ENCODE measurements around the gene HBP1.
A peak's percentile ranks its signal among the peaks of the same experiment; 100 is the strongest.
"Not testable (repeated sequence)": the region's sequence is repeated elsewhere in the genome, so short reads cannot be mapped to it uniquely, and the experiment has no call there.

HBP1 gene

DNA sequence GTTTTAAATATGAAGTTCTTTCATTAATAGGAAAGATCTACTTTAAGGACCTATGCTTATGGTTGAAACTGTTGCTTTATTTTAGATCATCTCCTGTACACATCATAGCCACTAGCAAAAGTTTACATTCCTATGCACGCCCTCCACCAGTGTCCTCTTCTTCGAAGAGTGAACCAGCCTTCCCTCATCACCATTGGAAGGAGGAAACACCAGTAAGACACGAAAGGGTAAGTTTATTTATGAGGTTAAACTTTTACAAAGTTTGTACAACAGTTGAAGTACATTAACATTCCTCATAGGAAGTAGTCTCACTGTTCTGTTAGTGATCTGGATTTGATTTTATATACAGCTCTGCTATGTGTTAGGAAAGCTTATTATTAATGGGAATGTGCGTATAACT lies 16.9 kb downstream of the HBP1 start:
- DNase-seq (ENCODE audit: low read depth in 2 of 2), result no peak

DNA sequence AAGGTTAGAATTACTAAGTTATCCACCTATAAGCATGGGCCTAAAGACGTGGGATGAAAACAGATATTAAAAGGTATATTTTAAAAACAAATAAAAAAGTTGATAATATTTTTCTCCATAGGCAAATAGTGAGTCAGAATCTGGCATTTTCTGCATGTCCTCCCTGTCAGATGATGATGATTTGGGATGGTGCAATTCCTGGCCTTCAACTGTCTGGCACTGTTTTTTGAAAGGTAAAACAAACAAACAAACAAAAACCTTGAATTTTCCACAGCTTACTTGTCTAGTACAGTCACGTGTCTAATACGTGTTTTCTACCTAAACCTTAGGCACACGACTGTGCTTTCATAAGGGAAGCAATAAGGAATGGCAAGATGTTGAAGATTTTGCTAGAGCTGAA lies 17.4 kb downstream of the HBP1 start:
- no peak for DNase-seq (ENCODE audit: low read depth in 2 of 2)

DNA sequence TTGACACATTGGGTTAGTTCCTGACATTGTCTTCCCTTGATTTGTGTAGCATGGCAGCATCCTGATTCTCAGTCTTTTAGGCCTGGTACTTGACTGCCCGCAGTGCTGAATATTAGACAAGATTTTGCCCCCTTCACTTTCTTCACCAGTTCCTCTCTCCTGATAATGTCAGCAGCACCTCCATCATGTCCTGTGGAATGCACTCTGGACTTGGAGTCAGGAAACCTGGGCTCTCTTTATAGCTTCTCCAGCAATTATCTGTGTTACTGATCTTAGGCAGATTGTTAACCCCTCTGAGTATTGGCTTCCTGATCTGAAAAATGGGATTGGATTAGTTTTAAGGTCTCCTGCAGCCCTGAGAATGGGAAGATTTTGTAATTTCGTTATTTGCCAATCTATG lies 19.0 kb downstream of the HBP1 start:
- DNase-seq (ENCODE audit: low read depth in 2 of 2), result no peak

DNA sequence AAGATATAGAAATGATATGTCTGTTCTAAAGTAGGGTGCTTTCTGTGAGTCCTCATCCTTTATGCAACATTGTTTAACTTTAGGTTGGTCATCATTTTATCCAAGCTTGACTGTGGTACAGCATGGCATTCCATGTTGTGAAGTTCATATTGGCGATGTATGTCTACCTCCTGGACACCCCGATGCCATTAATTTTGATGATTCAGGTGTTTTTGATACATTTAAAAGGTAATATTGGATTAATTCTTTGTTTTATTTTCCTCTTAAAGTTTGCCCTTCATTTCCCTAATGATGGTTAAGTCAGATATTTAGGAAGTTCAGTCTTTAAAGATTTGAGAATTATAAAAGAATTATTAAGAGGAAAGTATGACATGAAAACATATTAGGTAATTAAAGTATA lies 21.3 kb downstream of the HBP1 start:
- no peak for DNase-seq (ENCODE audit: low read depth in 2 of 2)

DNA sequence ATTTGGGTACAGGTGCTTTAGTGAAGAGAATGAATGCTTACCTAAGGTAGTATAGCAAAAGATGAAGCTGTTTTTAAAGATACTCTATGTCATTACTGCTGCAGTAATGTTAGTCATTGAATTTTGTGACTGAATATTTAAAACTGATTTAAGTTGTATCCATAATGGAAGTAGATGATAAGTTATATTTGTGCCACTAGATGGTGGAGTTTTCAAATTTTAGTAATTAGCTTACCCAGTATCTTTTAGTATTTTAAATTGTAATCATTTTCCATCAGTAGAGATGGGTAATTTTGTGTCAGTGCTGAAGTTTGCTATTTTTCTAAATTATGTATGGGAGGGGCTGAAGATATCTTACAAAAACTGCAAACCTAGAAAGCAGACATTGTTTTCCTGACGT lies 25.2 kb downstream of the HBP1 start:
- no peak for DNase-seq (ENCODE audit: low read depth in 2 of 2)

DNA sequence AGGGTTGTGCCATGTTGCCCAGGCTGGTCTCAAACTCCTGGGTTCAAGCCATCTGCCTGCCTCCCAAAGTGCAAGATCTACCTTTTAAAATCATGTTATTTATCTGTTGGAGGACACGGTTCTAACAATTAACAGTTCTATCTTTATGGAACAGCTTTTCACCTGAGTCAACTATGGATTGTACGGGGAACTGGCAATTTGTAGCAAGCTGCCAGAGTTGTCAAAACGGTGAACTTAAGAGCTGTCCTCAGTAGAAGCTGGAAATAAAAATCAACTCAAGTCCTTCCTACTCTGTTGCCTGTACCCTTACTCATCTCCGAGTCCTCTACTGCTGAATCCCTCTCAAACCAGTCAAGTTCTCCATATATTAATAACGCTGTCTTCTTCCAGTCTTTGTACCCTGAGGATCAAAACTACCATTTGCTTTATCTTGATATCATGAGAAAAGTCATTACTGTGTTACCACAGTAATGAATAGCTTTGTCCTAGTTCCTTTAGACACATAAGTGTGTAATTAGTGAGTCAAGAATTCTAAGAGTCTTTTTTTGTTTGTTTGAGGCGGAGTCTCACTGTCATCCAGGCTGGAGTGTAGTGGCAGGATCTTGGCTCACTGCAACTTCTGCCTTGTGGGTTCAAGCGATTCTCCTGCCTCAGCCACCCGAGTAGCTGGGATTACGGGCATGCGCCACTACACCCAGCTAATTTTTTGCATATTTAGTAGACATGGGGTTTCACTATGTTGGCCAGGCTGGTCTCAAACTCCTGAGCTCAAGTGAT lies 28.2 kb downstream of the HBP1 start:
- no peak for DNase-seq (ENCODE audit: low read depth in 2 of 2)

DNA sequence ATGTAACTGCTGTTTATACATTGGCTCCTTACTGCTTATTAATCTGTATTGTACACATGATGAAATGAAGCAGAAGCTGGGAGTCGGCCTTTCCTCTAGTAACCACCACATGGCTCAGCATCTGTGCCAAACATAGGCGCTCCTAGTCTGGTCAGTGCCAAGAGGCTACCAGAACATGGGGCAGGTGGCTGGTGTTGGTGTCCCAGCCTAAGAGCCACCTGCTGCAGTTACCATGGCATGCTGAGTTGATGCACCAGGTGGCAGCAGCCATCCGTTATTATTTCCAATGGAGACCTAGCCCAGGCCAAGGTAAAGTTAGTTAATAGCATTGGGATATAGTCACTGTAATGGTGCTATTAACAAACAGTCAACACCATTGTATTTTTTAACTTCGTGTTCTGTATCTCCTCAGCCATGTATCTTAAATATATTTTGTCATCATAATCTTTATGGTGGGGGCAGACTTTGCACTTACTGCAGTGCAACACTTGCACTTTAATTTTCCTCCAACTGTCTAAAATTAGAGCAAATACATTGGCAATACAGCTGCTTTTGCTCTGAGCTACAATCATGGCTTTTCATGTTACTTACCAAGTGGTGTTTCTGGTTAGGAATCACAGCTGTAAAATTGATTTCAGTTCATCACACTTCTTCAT lies 33.1 kb downstream of the HBP1 start:
- peak; percentile 9 to 17 for DNase-seq (ENCODE audit: low read depth in 2 of 2)

DNA sequence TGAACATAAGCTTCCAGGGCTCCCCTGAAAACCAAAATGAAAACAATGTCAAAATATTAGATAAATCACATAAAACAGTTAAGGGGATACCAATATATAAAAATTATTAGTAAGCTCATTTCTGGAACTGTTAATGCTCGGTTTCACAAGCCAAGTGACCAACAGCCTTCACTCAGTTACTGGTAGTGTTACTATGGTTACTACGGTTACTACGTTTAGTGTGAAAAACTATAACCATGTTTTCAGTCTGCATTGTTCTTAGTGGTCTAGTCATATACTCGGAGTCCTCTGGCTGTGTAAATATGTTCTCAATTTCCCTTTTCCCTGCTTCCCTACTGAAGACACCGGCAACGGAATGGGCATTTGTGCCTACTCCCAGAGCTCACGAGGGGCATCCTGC lies 34.8 kb downstream of the HBP1 start:
- DNase-seq (ENCODE audit: low read depth in 2 of 2), result no peak

DNA sequence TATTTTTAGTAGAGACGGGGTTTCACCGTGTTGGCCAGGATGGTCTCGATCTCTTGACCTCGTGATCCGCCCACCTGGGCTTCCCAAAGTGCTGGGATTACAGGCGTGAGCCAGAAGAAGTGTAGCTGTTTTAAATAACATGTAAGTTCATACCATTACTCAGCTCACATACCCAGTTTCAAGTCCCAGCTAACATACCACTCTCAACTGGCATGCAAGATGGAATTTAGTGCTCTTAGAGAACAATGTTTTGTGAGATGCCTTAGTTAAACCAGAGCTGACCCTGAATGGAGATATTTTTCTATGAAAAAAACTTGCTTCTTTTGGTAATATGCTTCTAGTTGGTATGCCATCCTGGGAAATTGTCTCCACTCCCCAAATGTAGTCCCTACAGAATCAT lies 37.3 kb downstream of the HBP1 start:
- DNase-seq (ENCODE audit: low read depth in 2 of 2), result no peak

DNA sequence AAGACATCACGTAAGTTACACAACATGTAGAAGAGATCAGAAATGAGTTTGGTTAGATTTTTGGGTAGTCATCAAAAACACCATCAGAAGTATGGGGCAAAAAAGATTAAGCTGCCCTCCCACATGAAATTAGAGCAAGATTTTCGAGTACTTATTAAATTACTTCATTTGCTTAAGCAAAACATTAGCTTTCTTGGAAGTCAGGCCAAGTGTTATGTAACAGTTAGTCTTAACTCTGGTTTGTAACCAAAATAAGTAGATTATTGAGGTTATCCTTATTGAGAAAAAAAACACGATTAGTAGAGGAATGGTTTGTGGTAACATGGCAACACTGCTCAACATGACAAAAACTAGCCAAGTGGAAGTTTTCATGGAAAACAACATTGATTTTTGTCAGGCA lies 37.9 kb downstream of the HBP1 start:
- DNase-seq (ENCODE audit: low read depth in 2 of 2), result no peak

DNA sequence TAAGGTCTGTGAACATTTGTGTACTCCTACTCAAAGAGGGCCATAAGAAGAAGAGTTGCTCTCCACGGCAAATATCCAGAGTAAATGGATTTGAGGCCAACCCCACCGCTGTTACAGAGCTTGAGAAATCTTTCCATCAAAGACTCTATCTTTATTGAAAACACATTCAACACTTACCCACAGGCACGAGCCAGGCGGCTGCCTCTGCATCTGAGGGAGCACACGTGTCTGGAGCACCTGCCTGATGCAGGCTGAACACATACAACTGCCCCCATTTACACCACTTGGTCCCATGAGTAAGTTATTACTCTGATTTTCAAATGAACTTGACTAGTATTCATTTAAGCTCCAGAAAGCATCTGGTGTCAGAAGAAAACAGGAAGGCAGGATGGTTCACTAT lies 38.7 kb downstream of the HBP1 start:
- no peak for DNase-seq (ENCODE audit: low read depth in 2 of 2)

DNA sequence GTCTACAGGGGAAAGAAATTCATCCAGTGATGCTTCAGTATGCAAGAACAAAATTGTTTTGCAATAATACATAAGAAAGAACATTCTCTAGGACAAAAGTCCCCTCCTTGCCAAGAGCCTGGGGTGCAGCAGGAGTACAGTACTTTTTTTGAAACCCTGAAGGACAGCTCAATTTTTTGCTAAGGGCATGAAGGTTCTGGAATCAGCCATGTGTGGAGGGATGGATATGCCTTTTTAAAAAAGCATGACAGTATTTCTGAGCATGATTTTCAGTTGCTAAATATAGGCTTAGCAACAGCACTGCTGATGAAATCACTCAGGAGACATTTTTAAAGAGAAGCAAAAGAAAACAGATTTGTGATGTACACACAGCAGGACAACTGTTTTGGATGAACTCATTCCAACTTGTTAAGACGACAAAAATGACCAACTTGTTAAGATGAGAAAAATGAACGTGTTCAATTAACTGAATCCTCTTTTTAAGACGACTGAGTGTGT lies 39.3 kb downstream of the HBP1 start:
- DNase-seq (ENCODE audit: low read depth in 2 of 2), result no peak

DNA sequence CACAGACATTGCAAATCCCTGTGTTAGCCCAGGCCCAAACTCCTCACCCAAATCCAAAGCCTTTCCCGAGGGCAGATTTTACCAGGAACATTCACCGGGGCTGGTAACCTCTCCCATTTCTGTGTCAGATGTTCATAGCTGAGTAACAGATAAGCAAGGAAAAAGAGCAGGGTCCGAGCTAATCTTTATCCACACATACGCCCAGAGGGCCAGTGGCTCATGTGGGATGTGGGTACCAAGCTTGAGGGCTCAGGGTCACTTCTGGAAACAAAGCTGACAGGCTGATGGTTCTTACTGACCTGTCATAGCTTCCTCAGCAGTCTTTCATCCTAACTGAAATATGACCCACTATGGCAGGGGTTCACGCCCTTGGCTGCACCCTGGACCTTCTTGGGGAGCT lies 39.8 kb downstream of the HBP1 start:
- no peak for DNase-seq (ENCODE audit: low read depth in 2 of 2)

DNA sequence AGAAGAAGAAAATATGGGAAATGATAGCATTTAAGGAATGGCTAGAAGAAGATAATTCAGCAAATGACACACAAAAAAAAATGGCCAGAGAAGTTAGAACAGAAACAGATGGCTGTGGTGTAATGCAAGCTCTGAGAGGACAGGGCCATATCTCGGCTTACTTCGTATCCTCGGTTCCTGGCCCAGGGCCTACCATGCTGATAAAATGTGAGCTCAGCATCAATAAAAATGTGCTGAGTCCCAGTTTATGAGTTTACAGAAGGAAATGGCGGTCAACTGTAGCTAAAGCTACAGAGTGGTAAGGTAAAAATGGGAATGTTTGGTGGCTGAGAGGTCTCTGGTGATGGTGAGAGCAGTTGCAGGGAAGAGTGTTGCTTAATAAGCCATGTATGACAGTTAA lies 40.8 kb downstream of the HBP1 start:
- DNase-seq (ENCODE audit: low read depth in 2 of 2), result no peak

DNA sequence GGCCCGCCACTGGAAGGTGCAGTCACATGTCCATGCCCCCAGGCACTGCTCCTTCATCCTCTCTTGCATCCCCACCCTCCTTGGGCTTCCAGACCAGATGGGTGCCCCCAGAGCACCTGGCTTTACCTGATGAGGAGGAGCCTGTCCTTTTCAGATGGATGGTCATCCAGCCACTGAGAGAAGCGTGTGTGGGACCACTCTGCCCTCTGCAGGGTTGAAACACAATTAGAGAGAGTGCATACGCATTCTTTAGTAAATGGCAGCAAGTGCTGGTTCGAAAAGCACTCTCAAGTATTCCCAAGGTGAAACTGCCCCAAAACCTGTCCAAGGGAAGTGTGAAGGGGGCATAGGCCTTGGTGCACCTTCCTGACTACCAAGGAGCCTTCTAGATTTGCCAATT lies 41.6 kb downstream of the HBP1 start:
- no peak for DNase-seq (ENCODE audit: low read depth in 2 of 2)

DNA sequence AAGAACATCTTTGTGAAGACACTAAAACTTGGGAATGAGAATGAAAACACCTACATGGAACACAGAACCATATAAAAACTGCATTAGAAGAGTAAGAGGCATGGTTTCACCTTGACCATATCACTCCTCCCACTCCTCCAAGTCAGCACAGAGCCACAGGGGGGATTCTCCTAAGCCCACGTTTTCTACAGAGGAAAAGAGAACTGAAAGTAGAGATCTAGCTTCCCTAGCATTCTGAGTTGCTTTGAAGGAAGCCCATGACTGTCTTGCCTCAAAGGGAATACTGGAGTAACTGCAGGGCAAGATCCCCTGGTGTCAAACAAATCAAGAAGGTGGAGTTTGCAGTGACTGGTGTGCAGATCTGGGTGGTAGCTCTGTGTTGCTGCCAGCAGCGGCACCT lies 43.9 kb downstream of the HBP1 start:
- no peak for DNase-seq (ENCODE audit: low read depth in 2 of 2)

DNA sequence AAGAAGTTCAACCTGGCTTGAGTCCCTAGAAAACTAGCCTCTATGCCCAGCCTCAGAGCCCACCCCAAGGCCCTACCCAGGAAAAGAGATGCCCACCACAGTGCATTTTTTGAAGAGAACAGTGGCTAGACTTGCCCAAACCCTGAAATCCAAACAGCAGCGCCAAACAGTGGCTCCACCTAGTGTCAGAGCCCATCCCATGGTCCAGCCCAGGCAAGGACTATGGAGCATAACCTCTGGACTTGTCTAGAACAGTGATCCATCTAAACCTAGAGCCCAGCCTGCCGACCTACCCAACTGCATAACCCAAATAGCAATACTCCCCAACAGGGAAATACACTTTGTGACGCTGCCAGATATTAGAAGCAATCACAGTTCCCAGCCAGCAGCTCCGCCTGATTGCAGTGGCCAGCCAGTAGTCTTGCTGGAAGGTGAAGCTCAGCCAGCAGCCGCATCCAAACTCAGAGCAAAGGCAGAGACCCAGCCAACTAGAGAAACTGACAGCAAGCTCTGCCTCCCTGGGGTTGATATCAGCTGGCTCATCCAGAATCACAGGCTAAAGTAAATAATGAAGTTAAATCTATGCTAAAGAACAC lies 44.5 kb downstream of the HBP1 start:
- DNase-seq (ENCODE audit: low read depth in 2 of 2), result no peak

DNA sequence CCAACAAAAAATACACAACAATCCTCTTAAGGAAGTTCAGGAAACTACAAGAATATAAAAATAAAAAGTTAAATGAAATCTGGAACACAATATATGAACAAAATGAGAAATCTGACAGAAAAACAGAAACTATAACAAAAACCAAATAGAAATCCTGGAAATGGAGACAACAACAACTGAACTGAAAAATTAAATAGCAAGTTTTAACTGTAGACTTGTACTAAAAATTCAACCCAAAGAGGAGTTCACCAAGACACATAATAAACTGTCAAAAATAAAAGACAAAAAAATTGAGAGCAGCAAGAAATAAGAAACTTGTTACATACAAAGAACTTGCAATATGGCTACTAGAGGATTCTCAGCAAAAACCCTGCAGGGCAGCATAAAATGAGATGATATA lies 45.1 kb downstream of the HBP1 start:
- DNase-seq (ENCODE audit: low read depth in 2 of 2), result no peak

DNA sequence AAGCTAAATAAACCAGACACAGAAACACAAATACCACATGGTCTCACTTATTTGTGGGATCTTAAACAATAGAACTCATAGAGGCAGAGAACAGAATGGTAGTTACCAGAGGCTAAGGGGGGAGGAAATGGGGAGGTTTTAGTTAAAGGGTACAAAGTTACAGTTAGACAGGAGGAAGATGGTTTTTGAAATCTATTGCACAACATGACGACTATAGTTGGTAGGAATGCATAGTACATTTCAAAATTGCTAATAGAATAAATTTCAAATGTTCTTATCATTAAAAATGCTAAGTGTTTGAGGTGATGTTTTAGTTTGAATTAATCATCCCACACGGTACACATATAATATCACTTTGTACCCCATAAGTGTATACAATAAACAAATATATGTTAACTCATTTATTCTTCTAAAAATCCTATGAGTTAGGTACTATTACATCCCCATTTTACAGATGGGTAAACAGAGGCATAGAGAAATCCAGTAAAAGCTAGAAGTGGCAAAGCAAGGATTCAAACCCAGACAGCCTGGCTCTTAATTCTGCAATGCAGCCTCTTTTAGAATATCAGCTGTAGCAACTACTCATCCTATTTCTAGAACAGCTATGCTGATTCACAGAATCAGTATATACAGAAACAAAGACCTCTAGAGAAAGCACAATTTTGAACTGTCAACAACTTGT lies 50.9 kb downstream of the HBP1 start:
- no peak for DNase-seq (ENCODE audit: low read depth in 2 of 2)

DNA sequence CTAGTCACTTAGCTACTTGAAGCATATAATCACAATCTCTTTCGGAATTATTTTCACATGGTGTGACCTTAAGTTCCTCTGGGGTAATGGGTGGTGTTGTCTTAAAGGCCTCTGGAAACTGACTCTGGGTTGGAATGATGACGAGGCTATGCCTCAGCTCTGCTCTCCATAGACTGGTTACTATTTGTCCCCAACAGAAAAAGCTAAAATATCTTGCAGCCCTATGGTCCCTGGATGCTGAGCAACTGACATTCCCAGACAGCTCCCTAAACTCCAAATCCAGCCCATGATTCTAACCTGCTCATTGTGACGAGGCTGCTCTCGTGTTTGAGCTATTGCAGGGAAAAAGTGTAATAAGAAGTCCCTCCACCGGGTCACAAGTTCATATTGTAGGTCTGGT lies 51.6 kb downstream of the HBP1 start:
- DNase-seq (ENCODE audit: low read depth in 2 of 2), result no peak

DNA sequence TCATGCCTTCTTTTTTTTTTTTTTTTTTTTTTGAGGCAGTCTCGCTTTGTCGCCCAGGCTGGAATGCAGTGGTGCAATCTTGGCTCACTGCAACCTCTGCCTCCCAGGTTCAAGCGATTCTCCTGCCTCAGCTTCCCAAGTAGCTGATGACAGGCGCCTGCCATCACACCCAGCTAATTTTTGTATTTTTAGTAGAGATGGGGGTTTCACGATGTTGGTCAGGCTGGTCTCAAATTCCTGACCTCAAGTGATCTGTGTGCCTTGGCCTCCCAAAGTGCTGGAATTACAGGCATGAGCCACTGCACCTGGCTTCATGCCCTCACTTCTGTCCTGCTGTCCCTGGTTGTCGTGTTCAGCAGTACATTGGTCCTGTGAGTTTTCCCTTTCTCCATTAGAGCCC lies 52.0 kb downstream of the HBP1 start:
- DNase-seq (ENCODE audit: low read depth in 2 of 2), result not testable (repeated sequence)

DNA sequence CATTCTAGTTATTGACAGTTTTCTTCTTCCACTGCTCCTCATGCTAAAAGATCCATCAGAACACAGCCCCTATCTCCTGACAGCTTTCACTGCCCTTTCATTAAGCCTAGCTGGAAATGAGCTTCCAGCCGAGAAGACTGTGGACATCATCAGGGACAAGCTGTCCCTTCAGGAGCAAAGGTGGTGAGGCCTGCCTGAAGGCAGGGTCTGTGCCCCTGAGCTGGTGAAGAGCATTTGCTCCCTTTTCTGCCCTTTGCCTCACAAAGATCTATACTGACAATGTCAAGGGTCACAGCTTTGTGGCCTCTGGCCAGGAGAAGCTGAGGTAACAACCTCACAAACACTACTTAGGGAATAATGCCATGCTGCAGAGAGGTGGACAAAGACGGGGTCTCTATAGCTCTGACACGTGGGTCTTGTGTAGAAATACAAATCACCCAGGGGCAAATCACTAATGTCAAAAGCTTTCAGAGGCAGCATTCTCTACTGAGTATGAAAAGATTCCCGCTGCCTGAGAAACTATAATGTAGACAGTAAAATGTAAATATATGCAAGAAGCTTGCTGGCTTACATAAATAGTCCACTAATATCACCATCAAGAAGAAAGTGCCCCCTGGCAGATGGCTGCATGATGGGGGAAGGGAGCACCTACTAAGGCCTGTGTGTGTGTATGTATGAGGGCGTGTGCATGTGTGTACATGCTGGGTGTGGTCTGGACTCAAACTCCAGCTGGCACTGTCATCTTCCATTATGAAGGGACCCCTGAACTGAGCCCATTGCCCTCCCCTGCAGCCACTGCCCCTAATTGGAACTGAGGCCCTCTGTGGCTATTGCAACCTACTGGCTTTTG lies 55.8 kb downstream of the HBP1 start:
- DNase-seq (ENCODE audit: low read depth in 2 of 2), result no peak
